Right renal pelvis (tissue), 4 donors: Measurements from ENCODE around the gene PDCD1LG2. TPM values are rescaled to one million over a fixed set of nuclear protein-coding genes. Genes with fewer than 3 reads are reported as not detected.

Experiments used
- DNase-seq, 4 donors: peaks; one replicate each; pipeline ENCODE4 v3.0.0-alpha.2; 2013; ENCODE audit warnings: low read depth in 4 of 4, low spot score in 3 of 4, missing footprints in 1 of 4
- polyA plus RNA-seq, 4 donors: library from polyadenylated mRNA; unstranded; fragments of 120-200 nt; gene quantifications; one replicate each; pipeline ENCODE4 v1.2.1, GENCODE V29; 2013; ENCODE audit not compliant: insufficient read length in 4 of 4

The PDCD1LG2 gene
- polyA plus RNA-seq, 4 donors: 0.09 to 0.13 TPM; not detected in 2

GRCh38 chr9:5608298-5609225 lies 98.2 kb downstream of the PDCD1LG2 start:
- no peak for DNase-seq

GRCh38 chr9:5609226-5609596 lies 98.9 kb downstream of the PDCD1LG2 start:
- DNase-seq: no peak

- DNase-seq: no peak
Observed at GRCh38 chr9:5610491-5610890, 100.2 kb downstream of the PDCD1LG2 start.

GRCh38 chr9:5611321-5612184 lies 101.2 kb downstream of the PDCD1LG2 start:
- DNase-seq: no peak

GRCh38 chr9:5612185-5612530 lies 101.8 kb downstream of the PDCD1LG2 start:
- DNase-seq: no peak

GRCh38 chr9:5614192-5614591 lies 103.9 kb downstream of the PDCD1LG2 start:
- DNase-seq: no peak

GRCh38 chr9:5614985-5615384 lies 104.7 kb downstream of the PDCD1LG2 start:
- DNase-seq: no peak

GRCh38 chr9:5617749-5618148 lies 107.4 kb downstream of the PDCD1LG2 start:
- no peak for DNase-seq

- no peak for DNase-seq
Observed at GRCh38 chr9:5620494-5620893, 110.2 kb downstream of the PDCD1LG2 start.

Other genes starting within 250 kb of the PDCD1LG2 start
- 1 to 10 TPM; 2.5 to 4.0 (median 3.4) TPM for gene RLN2, start 205.8 kb upstream of the PDCD1LG2 start, polyA plus RNA-seq
- 1 to 10 TPM in 1 of 4 donors, under 1 TPM in 3; 0.53 to 1.2 (median 0.73) TPM for gene RLN1, start 170.7 kb upstream of the PDCD1LG2 start, polyA plus RNA-seq
- 10 to 100 TPM; 37.3 to 49.8 (median 41.4) TPM for gene PLGRKT, start 72.6 kb upstream of the PDCD1LG2 start, polyA plus RNA-seq
- 1 to 10 TPM in 2 of 4 donors, under 1 TPM in 2; 0.35 to 1.5 (median 0.91) TPM for gene CD274, start 60.0 kb upstream of the PDCD1LG2 start, polyA plus RNA-seq
- gene RIC1, start 118.6 kb downstream of the PDCD1LG2 start, polyA plus RNA-seq: 10 to 100 TPM; 25.7 to 30.5 (median 29.0) TPM